Measurements from ENCODE around the gene TPST1.
"Not testable (repeated sequence)": the region's sequence is repeated elsewhere in the genome, so short reads cannot be mapped to it uniquely, and the experiment has no call there.

DNA sequence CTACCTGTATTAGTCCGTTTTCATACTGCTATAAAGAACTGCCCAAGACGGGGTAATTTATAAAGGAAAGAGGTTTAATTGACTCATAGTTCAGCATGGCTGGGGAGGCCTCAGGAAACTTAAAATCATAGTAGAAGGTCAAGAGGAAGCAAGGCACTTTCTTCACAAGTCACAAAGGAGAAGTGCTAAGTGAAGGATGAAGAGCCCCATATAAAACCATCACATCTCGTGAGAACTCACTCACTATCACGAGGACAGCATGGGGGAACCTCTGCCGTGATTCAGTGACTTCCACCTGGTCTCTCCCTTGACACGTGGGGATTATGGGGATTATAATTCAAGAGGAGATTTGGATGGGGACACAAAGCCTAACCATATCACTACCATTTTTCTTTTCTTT is 119.9 kb downstream of the TPST1 start:
- TF ChIP-seq, protein P1, sequence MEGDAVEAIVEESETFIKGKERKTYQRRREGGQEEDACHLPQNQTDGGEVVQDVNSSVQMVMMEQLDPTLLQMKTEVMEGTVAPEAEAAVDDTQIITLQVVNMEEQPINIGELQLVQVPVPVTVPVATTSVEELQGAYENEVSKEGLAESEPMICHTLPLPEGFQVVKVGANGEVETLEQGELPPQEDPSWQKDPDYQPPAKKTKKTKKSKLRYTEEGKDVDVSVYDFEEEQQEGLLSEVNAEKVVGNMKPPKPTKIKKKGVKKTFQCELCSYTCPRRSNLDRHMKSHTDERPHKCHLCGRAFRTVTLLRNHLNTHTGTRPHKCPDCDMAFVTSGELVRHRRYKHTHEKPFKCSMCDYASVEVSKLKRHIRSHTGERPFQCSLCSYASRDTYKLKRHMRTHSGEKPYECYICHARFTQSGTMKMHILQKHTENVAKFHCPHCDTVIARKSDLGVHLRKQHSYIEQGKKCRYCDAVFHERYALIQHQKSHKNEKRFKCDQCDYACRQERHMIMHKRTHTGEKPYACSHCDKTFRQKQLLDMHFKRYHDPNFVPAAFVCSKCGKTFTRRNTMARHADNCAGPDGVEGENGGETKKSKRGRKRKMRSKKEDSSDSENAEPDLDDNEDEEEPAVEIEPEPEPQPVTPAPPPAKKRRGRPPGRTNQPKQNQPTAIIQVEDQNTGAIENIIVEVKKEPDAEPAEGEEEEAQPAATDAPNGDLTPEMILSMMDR (conservative IDR thresholded peaks at IDR 0.05) = not testable (repeated sequence)
- not testable (repeated sequence) for TF ChIP-seq EZH2 (IDR thresholded peaks at IDR 0.05; ENCODE audit: low read depth)

Measured in PC-9 (cell line).